IMR-90 (cell line): ENCODE data around the gene NUDT9. TPM values are rescaled to one million over a fixed set of nuclear protein-coding genes. Genes with fewer than 3 reads are reported as not detected.
"Not testable (repeated sequence)": the region's sequence is repeated elsewhere in the genome, so short reads cannot be mapped to it uniquely, and the experiment has no call there.

Experiments
- ATAC-seq: fragments of 200-7000 bp; cut with Tn5 transposase; 2 replicates; pipeline ENCODE4 v1.9.1; 2020; ENCODE audit warnings: low read depth, mild to moderate bottlenecking, moderate library complexity
- BruUV-seq: library from RNA; stranded (reverse); fragments of 400-500 nt; replicated peaks from 2 replicates; lab custom pipeline; 2021; lab: Mats Ljungman, UMichigan
- CTCF ChIA-PET: fragments of 300-600 bp; formaldehyde crosslinking; extraction: SDS; loops from one replicate; lab custom pipeline; 2021; ENCODE audit warnings: antibody characterized with exemption; lab: Yijun Ruan, JAX
- POLR2A ChIA-PET: fragments of 300-600 bp; sonication (Branson Sonifier 250); formaldehyde crosslinking; loops from one replicate; lab custom pipeline; 2022; ENCODE audit warnings: antibody characterized with exemption; ENCODE audit not compliant: unreplicated experiment; lab: Charles Lee
- DNase-seq: peaks from one replicate; pipeline ENCODE4 v3.0.0; 2013
- H2AFZ ChIP-seq: replicated peaks from 2 replicates; pipeline ENCODE3; 2013; ENCODE audit warnings: low read length, mild to moderate bottlenecking; ENCODE audit not compliant: poor library complexity
- H2AK5ac ChIP-seq: 2 replicates; pipeline ENCODE4 v1.6.1; 2013; ENCODE audit warnings: low read depth, low read length, inconsistent platforms
- H2AK9ac ChIP-seq: replicated peaks from 2 replicates; pipeline ENCODE3; 2013; ENCODE audit warnings: mild to moderate bottlenecking, low read depth, low read length, moderate library complexity; ENCODE audit not compliant: poor library complexity
- H2BK120ac ChIP-seq: 2 replicates; pipeline ENCODE4 v1.6.1; 2013; ENCODE audit warnings: low read depth, low read length, inconsistent platforms
- H2BK15ac ChIP-seq: 3 replicates; pipeline ENCODE4 v1.6.1; 2013; ENCODE audit warnings: low read depth, low read length, inconsistent platforms
- H2BK20ac ChIP-seq: 2 replicates; pipeline ENCODE4 v1.6.1; 2013; ENCODE audit warnings: low read depth, mild to moderate bottlenecking, inconsistent platforms, low read length, moderate library complexity
- H2BK5ac ChIP-seq: 2 replicates; pipeline ENCODE4 v1.6.1; 2013; ENCODE audit warnings: mild to moderate bottlenecking, low read depth, low read length, inconsistent platforms; ENCODE audit not compliant: poor library complexity, severe bottlenecking
- H3K14ac ChIP-seq: replicated peaks from 2 replicates; pipeline ENCODE4 v1.6.1; 2013; ENCODE audit warnings: low read depth, low read length, inconsistent platforms
- H3K18ac ChIP-seq: 2 replicates; pipeline ENCODE4 v1.6.1; 2013; ENCODE audit warnings: low read depth, low read length, control low read depth
- H3K23ac ChIP-seq: 2 replicates; pipeline ENCODE4 v1.6.1; 2013; ENCODE audit warnings: low read depth, low read length, inconsistent platforms
- H3K27ac ChIP-seq: 2 replicates; pipeline ENCODE4 v1.5.1; 2013; ENCODE audit warnings: mild to moderate bottlenecking, control low read depth, low read length; ENCODE audit not compliant: insufficient read depth
- H3K27me3 ChIP-seq: 2 replicates; pipeline ENCODE4 v1.6.1; 2013; ENCODE audit warnings: low read length; ENCODE audit not compliant: control insufficient read depth, insufficient read depth
- H3K36me3 ChIP-seq: 2 replicates; pipeline ENCODE4 v1.6.1; 2013; ENCODE audit warnings: low read length, mixed read lengths; ENCODE audit not compliant: control insufficient read depth, insufficient read depth
- H3K4ac ChIP-seq: 2 replicates; pipeline ENCODE4 v1.6.1; 2013; ENCODE audit warnings: low read depth, low read length, inconsistent platforms
- H3K4me1 ChIP-seq: 2 replicates; pipeline ENCODE4 v1.6.1; 2013; ENCODE audit warnings: low read length, mixed read lengths; ENCODE audit not compliant: control insufficient read depth, insufficient read depth
- H3K4me2 ChIP-seq: 2 replicates; pipeline ENCODE4 v1.6.1; 2013; ENCODE audit warnings: low read depth, mild to moderate bottlenecking, control low read depth, low read length, moderate library complexity
- H3K4me3 ChIP-seq: 2 replicates; pipeline ENCODE4 v1.5.1; 2013; ENCODE audit warnings: low read depth, mild to moderate bottlenecking, control low read depth, low read length, moderate library complexity; ENCODE audit not compliant: insufficient read depth
- H3K56ac ChIP-seq: 2 replicates; pipeline ENCODE4 v1.6.1; 2013; ENCODE audit warnings: low read length, inconsistent platforms; ENCODE audit not compliant: insufficient read depth; ENCODE audit errors: extremely low read depth
- H3K79me1 ChIP-seq, 2 experiments: 2 replicates each; pipeline ENCODE4 v1.6.1; 2013; ENCODE audit warnings: low read length in 2 of 2, inconsistent platforms in 1 of 2, low read depth in 1 of 2
- H3K9ac ChIP-seq: 2 replicates; pipeline ENCODE4 v1.6.1; 2013; ENCODE audit warnings: low read depth, low read length, control low read depth
- H3K9me1 ChIP-seq: 2 replicates; pipeline ENCODE4 v1.6.1; 2013; ENCODE audit warnings: low read length, inconsistent platforms; ENCODE audit not compliant: insufficient read depth
- H3K9me3 ChIP-seq: 2 replicates; pipeline ENCODE4 v1.6.1; 2013; ENCODE audit warnings: low read length; ENCODE audit not compliant: control insufficient read depth, insufficient read depth
- H4K20me1 ChIP-seq: 2 replicates; pipeline ENCODE4 v1.6.1; 2013; ENCODE audit warnings: low read length, inconsistent platforms; ENCODE audit not compliant: insufficient read depth
- H4K5ac ChIP-seq: 2 replicates; pipeline ENCODE4 v1.6.1; 2013; ENCODE audit warnings: mild to moderate bottlenecking, low read depth, low read length, control low read depth
- H4K8ac ChIP-seq, 2 experiments: 2 replicates each; pipeline ENCODE4 v1.6.1; 2013; ENCODE audit warnings: low read depth in 2 of 2, low read length in 2 of 2, control low read depth in 1 of 2, inconsistent platforms in 1 of 2
- H4K91ac ChIP-seq: 2 replicates; pipeline ENCODE4 v1.6.1; 2013; ENCODE audit warnings: low read depth, low read length, inconsistent platforms; ENCODE audit not compliant: insufficient read depth
- CEBPB ChIP-seq: IDR thresholded peaks from 2 replicates; pipeline ENCODE4 v1.6.1; 2012; ENCODE audit warnings: low read depth, low read length, improper control_type of control experiment
- WGBS, 2 experiments: methylation state at CpG; one replicate each; pipeline versions ENCODE4 v1.1.5 to v1.1.7; 2013; ENCODE audit warnings: missing lambda C conversion rate in 2 of 2; ENCODE audit not compliant: insufficient read length in 1 of 2; ENCODE audit errors: extremely low coverage in 2 of 2; 5-methylcytosine and 5-hydroxymethylcytosine counted together
- dilution Hi-C: fragments of 300-500 bp; cut with HindIII; formaldehyde crosslinking; loops from one replicate; pipeline ENCODE4 v1.14.3; 2018; ENCODE audit warnings: low sequenced_read_pairs; ENCODE audit not compliant: unreplicated experiment
- in situ Hi-C: fragments of 300-500 bp; cut with MboI; formaldehyde crosslinking; loops from 3 replicates; pipeline ENCODE4 v1.14.3; 2019; ENCODE audit warnings: low sequenced_read_pairs, inconsistent platforms, mixed read lengths
- intact Hi-C: fragments of 100-400 bp; cut with micrococcal nuclease; formaldehyde crosslinking; loops from 2 replicates; pipeline ENCODE4 v1.10.0; 2022
- polyA plus RNA-seq, 3 experiments: library from polyadenylated mRNA; depleted of rRNA; stranded (reverse); fragments of >200 nt; gene quantifications; 2 replicates each; pipeline ENCODE4 v1.2.3, GENCODE V29; 2012; ENCODE audit warnings: low replicate concordance in 1 of 3
- total RNA-seq: library from RNA; depleted of rRNA; stranded (reverse); fragments of >200 nt; gene quantifications from 2 replicates; pipeline ENCODE4 v1.2.3, GENCODE V29; 2012

NUDT9 gene
- total and polyA plus RNA-seq, 2 of the 4 experiments (the other 2 are of a cell fraction), result 10.0 to 23.5 TPM

DNA sequence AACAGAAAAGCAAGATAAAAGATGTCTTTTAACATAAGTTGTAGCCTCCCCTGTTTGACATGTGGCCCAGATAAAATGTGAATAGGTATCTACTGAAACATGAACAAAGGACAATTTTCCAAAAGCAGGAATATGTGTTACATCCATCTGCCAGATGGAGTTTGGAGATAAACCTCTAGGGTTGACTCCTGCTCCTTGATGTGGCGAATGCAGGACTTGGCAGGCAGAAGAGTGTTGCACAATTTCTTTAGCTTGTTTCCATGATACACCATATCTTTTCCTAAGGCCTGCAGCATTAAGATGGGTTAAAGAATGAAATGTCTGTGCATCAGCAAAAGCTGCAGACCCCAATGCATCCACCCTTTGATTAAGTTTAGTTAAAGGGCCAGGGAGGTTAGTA lies 18.6 kb upstream of the NUDT9 start:
- H2AK5ac ChIP-seq, H3K79me1 ChIP-seq, H3K9me3 ChIP-seq, intact Hi-C loops, H4K91ac ChIP-seq, H3K4me1 ChIP-seq, H3K23ac ChIP-seq, H4K20me1 ChIP-seq, H3K9me1 ChIP-seq, H2AFZ ChIP-seq, H4K5ac ChIP-seq, H3K4me2 ChIP-seq, H3K9ac ChIP-seq, H3K18ac ChIP-seq, H2AK9ac ChIP-seq, H3K4ac ChIP-seq, dilution Hi-C loops, in situ Hi-C loops, H4K8ac ChIP-seq, H3K56ac ChIP-seq, H2BK5ac ChIP-seq, H3K36me3 ChIP-seq, H3K4me3 ChIP-seq, H2BK20ac ChIP-seq, H2BK120ac ChIP-seq, CTCF ChIA-PET, H3K27me3 ChIP-seq, H3K27ac ChIP-seq, BruUV-seq, H3K14ac ChIP-seq, ATAC-seq, H2BK15ac ChIP-seq: not testable (repeated sequence)
- DNase-seq, result peak; percentile 59
- POLR2A ChIA-PET, result interaction anchor here (0.6 kb wide), 1 partner anchor 13 kb away, joined by 8 read pairs; the partner anchor contains the start of gene HSD17B11
- TF ChIP-seq CEBPB, result peak; percentile 91
- no CpG with 5 or more reads among the region's 1 CpG for WGBS, 2 experiments
